ENCODE results near the gene PPP6R2. TPM values are rescaled to one million over a fixed set of nuclear protein-coding genes. Genes with fewer than 3 reads are reported as not detected.
A peak's percentile ranks its signal among the peaks of the same experiment; 100 is the strongest.

Gene PPP6R2
- total RNA-seq, 6 experiments from 2014 or later, result 38.3 to 80.3 (median 54.4) TPM

DNA sequence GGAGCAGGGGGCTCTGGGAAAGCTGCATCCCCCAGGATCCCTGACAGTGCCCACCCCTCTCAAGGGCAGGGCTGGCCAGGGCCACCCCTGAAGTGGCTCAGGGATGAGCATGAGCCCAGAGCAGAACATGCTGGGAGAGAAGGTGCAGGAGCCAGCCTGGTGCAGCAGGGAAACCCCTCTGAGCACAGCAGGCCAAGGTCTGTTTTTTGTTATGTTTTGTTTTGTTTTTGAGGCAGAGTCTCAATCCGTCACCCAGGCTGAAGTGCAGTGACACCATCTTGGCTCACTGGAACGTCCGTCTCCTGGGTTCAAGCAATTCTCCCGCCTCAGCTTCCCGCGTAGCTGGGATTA, 132.5 kb downstream of the PPP6R2 start:
- DNase-seq (no peak), ATAC-seq (no peak)
- TF ChIP-seq, protein P1, sequence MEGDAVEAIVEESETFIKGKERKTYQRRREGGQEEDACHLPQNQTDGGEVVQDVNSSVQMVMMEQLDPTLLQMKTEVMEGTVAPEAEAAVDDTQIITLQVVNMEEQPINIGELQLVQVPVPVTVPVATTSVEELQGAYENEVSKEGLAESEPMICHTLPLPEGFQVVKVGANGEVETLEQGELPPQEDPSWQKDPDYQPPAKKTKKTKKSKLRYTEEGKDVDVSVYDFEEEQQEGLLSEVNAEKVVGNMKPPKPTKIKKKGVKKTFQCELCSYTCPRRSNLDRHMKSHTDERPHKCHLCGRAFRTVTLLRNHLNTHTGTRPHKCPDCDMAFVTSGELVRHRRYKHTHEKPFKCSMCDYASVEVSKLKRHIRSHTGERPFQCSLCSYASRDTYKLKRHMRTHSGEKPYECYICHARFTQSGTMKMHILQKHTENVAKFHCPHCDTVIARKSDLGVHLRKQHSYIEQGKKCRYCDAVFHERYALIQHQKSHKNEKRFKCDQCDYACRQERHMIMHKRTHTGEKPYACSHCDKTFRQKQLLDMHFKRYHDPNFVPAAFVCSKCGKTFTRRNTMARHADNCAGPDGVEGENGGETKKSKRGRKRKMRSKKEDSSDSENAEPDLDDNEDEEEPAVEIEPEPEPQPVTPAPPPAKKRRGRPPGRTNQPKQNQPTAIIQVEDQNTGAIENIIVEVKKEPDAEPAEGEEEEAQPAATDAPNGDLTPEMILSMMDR (IDR thresholded peaks at IDR 0.05), result no peak
- no peak for TF ChIP-seq POLR2A (IDR thresholded peaks at IDR 0.05)
- intact Hi-C loops (cut with DNase I), result no loop called here
- H3K4me3 ChIP-seq, result peak overlapping the region in 1 of 3 donors; percentile 75
- no peak overlapping the region for H3K27ac ChIP-seq
- H3K9me3 ChIP-seq, result no peaks in the 10 kb centered on the region
- H3K36me3 ChIP-seq, result no peaks in the 10 kb centered on the region
- WGBS (ENCODE audit: insufficient coverage, low coverage, low lambda C conversion rate, missing lambda C conversion rate), result 84% methylated on average over 6 of the region's 6 CpGs
- peaks cover 0 to 17% (median 4%) of the 10 kb centered on the region in 4 donors for H3K4me1 ChIP-seq
- no peaks in the 10 kb centered on the region for H3K27me3 ChIP-seq

DNA sequence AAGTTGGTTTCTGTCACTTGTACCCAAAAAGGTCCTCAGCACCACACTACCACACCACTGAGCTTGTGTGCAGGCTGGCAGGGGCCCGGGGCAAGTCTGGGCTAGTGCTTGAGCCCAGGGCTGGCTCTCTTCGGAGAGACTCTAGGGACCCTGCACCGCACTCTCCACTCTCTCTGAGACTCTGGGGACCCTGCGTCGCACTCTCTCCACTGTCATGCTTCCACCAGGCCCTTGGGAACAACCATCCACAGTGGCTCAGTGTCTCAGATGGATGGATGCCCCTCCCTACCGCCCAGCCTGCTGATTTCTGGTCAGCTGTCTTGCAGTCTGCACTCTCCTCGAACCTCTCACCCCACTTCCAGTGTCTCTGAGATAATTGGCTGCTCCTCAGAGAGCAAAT, 133.7 kb downstream of the PPP6R2 start:
- TF ChIP-seq, protein P1 (IDR thresholded peaks at IDR 0.05), result no peak
- TF ChIP-seq POLR2A (IDR thresholded peaks at IDR 0.05), result no peak
- Histone ChIP-seq H3K4me3 (no peak overlapping the region), H3K36me3 (no peaks in the 10 kb centered on the region), H3K27me3 (no peaks in the 10 kb centered on the region), H3K4me1 (peaks cover 0 to 19% (median 4%) of the 10 kb centered on the region in 4 donors), H3K27ac (no peak overlapping the region), H3K9me3 (no peaks in the 10 kb centered on the region)
- ATAC-seq (no peak), DNase-seq (no peak)
- WGBS (ENCODE audit: insufficient coverage, low coverage, low lambda C conversion rate, missing lambda C conversion rate), result 72% methylated on average over 6 of the region's 7 CpGs
- intact Hi-C loops (cut with DNase I), result no loop called here

DNA sequence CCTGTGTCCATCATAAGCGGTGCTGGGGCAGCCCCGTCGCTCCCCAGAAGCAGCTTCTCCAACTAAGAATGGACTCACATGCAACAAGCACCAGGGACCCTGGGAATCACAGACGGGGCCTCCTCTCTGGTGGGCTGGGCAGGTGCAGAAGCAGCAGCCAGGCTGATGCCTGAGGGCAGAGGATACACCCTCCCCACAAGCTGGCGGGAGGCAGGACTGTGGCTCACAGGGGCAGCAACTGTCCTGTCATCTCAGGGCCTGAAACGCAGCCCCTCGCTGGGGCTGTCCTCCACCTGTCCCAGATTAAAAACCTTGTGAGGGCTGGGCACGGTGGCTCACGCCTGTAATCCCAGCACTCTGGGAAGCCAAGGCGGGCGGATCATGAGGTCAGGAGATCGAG, 134.8 kb downstream of the PPP6R2 start:
- DNase-seq (no peak), ATAC-seq (no peak)
- no peaks in the 10 kb centered on the region for H3K36me3 ChIP-seq
- H3K27me3 ChIP-seq, result no peaks in the 10 kb centered on the region
- no peaks in the 10 kb centered on the region for H3K9me3 ChIP-seq
- no peak for TF ChIP-seq POLR2A (IDR thresholded peaks at IDR 0.05)
- TF ChIP-seq, protein P1 (IDR thresholded peaks at IDR 0.05), result no peak
- H3K4me1 ChIP-seq, result peaks cover 0 to 23% (median 4%) of the 10 kb centered on the region in 4 donors
- H3K27ac ChIP-seq, result no peak overlapping the region
- H3K4me3 ChIP-seq, result no peak overlapping the region
- WGBS (ENCODE audit: insufficient coverage, low coverage, low lambda C conversion rate, missing lambda C conversion rate), result 95% methylated on average over 9 of the region's 12 CpGs
- intact Hi-C loops (cut with DNase I), result no loop called here

DNA sequence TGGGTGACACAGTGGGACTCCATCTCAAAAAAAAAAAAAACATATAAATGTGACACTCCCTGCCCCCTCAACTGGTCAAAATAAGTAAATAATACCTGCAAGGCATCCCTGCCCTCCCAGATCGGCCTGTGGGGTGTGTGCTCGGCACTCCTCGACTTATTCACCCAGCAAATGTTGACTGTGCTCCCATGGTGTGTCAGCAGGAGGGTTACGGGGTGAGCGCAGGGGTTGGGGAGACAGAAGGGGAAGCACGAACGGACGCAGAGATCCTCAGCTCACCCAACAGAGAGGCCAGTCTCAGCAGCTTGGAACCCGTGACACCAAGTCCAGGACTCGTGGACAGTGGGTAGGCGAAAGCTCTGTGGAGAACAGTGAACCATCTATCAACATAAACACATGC, 136.6 kb downstream of the PPP6R2 start:
- intact Hi-C loops (cut with DNase I), result loop anchor here in 1 of 2 donors (10.0 kb wide), 1 partner anchor 235 kb away; the partner anchor contains the start of gene TUBGCP6
- no peak overlapping the region for H3K27ac ChIP-seq
- H3K4me1 ChIP-seq, result peaks cover 0 to 15% (median 0%) of the 10 kb centered on the region in 4 donors
- H3K36me3 ChIP-seq, result no peaks in the 10 kb centered on the region
- no peaks in the 10 kb centered on the region for H3K9me3 ChIP-seq
- no peak for DNase-seq
- WGBS (ENCODE audit: insufficient coverage, low coverage, low lambda C conversion rate, missing lambda C conversion rate), result 40% methylated on average over 1 of the region's 11 CpGs
- no peak overlapping the region for H3K4me3 ChIP-seq
- no peak for ATAC-seq
- no peaks in the 10 kb centered on the region for H3K27me3 ChIP-seq
- TF ChIP-seq, protein P1 (IDR thresholded peaks at IDR 0.05), result no peak
- no peak for TF ChIP-seq POLR2A (IDR thresholded peaks at IDR 0.05)

DNA sequence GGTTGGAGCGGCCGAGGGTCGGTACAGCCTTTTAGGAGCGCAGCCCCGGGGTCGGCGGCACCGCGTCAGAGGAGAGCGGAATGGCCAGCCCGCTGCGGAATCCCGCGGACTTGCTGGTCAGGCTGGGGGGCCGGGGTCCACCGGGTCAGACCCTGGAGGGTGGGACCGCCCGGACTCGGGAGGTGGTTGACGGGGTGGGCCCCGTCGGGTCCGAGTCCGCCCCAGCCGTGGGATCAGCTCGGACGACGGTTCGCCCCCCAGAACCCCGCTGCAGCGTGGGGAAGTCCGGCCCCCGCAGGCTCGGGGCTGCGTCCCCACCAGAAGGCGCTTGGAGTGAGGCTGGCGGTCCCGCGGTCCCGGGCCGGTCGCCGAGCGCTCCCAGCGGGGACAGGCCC, 137.9 kb downstream of the PPP6R2 start:
- ATAC-seq, result no peak
- DNase-seq, result no peak
- TF ChIP-seq POLR2A (IDR thresholded peaks at IDR 0.05), result no peak
- TF ChIP-seq, protein P1 (IDR thresholded peaks at IDR 0.05), result no peak
- Histone ChIP-seq H3K27ac (no peak overlapping the region), H3K36me3 (no peaks in the 10 kb centered on the region), H3K9me3 (no peaks in the 10 kb centered on the region), H3K27me3 (no peaks in the 10 kb centered on the region), H3K4me3 (peak overlapping the region; percentile 45 to 53 (median 52)), H3K4me1 (peaks cover 0 to 11% (median 1%) of the 10 kb centered on the region in 4 donors)
- intact Hi-C loops (cut with DNase I), result loop anchor here in 1 of 2 donors (10.0 kb wide), 1 partner anchor 236 kb away; the partner anchor contains the start of gene TUBGCP6
- WGBS (ENCODE audit: insufficient coverage, low coverage, low lambda C conversion rate, missing lambda C conversion rate), result no CpG with 5 or more reads among the region's 45 CpGs
